ENCODE data around the gene NOP58.

DNA sequence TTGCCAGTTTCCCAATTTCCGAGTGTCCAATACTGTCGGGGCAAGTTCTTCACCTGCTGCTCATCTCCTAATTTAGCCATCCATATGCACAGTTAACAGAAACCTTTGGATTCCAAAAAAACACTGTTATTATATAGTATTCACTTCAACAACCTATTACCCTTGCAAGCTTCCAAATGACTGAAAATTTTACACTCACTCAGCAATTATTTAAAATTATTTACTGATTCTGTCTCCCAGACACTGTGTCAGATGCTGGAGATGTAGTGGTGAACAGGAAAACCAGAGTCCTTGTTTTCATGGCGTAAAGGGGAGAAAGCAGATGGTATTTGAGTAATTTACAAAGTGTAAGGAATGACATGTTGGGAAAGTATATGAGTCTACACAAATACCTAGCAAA, 56.9 kb downstream of the NOP58 start:
- no peak for TF ChIP-seq POLR2A (IDR thresholded peaks at IDR 0.05)
- TF ChIP-seq, protein P1, sequence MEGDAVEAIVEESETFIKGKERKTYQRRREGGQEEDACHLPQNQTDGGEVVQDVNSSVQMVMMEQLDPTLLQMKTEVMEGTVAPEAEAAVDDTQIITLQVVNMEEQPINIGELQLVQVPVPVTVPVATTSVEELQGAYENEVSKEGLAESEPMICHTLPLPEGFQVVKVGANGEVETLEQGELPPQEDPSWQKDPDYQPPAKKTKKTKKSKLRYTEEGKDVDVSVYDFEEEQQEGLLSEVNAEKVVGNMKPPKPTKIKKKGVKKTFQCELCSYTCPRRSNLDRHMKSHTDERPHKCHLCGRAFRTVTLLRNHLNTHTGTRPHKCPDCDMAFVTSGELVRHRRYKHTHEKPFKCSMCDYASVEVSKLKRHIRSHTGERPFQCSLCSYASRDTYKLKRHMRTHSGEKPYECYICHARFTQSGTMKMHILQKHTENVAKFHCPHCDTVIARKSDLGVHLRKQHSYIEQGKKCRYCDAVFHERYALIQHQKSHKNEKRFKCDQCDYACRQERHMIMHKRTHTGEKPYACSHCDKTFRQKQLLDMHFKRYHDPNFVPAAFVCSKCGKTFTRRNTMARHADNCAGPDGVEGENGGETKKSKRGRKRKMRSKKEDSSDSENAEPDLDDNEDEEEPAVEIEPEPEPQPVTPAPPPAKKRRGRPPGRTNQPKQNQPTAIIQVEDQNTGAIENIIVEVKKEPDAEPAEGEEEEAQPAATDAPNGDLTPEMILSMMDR (IDR thresholded peaks at IDR 0.05) = no peak

All from uterus (tissue), 2 donors.